OCI-LY3 (cell line): ENCODE data around the gene SEC62.

Source experiments
- H2AFZ ChIP-seq: fragments of 200-600, 300-600 bp; shearing (Covaris generic); 2 replicates; pipeline ENCODE4 v1.6.0; 2014; ENCODE audit warnings: antibody characterized with exemption, low read depth, low read length
- H3K27ac ChIP-seq: fragments of 200-600, 300-600 bp; sonication (generic); 2 replicates; pipeline ENCODE4 v1.5.1; 2014; ENCODE audit warnings: mild to moderate bottlenecking, low read length, moderate library complexity, mixed read lengths
- H3K27me3 ChIP-seq: fragments of 200-600, 300-600 bp; sonication (generic); 2 replicates; pipeline ENCODE4 v1.6.1; 2014; ENCODE audit warnings: low read depth, low read length, mixed read lengths
- H3K36me3 ChIP-seq: fragments of 200-600, 300-600 bp; sonication (generic); replicated peaks from 2 replicates; pipeline ENCODE3; 2014; ENCODE audit warnings: low read depth, low read length, mixed read lengths
- H3K4me1 ChIP-seq: fragments of 300-600, 200-600 bp; sonication (generic); 2 replicates; pipeline ENCODE4 v1.6.1; 2014; ENCODE audit warnings: low read length, mixed read lengths
- H3K4me2 ChIP-seq: fragments of 200-600, 300-600 bp; sonication (generic); 2 replicates; pipeline ENCODE4 v1.6.1; 2014; ENCODE audit warnings: low read length, mixed read lengths
- H3K4me3 ChIP-seq: fragments of 300-600, 200-600 bp; sonication (generic); 2 replicates; pipeline ENCODE4 v1.5.1; 2014; ENCODE audit warnings: antibody characterized with exemption, mild to moderate bottlenecking, low read length, moderate library complexity
- H3K79me2 ChIP-seq: fragments of 300-600, 200-600 bp; shearing (Covaris generic); 2 replicates; pipeline ENCODE4 v1.6.1; 2014; ENCODE audit warnings: mild to moderate bottlenecking, low read length, mixed read lengths
- H3K9ac ChIP-seq: fragments of 300-600, 200-600 bp; shearing (Covaris generic); 2 replicates; pipeline ENCODE4 v1.6.0; 2014; ENCODE audit warnings: mild to moderate bottlenecking, low read length, moderate library complexity
- H3K9me3 ChIP-seq: fragments of 200-600, 300-600 bp; shearing (Covaris generic); 2 replicates; pipeline ENCODE4 v1.6.1; 2014; ENCODE audit warnings: low read length, mixed read lengths; ENCODE audit not compliant: insufficient read depth
- H4K20me1 ChIP-seq: fragments of 200-600, 300-600 bp; sonication (generic); 2 replicates; pipeline ENCODE4 v1.6.1; 2016; ENCODE audit warnings: low read length, mixed read lengths; ENCODE audit not compliant: insufficient read depth
- EZH2phosphoT487 ChIP-seq: fragments of 200-600 bp; shearing (Covaris generic); IDR thresholded peaks from 2 replicates; pipeline ENCODE4 v1.6.1; 2018; ENCODE audit warnings: antibody characterized with exemption, mixed run types, low read depth
- TF ChIP-seq, protein P1 (sequence below): fragments of 200-600, 300-600 bp; sonication (generic); IDR thresholded peaks from 2 replicates; pipeline ENCODE4 v1.5.1; 2014; ENCODE audit warnings: antibody characterized with exemption, low read length, low read depth

SEC62 gene

GRCh38 chr3:169980055-169980454, 13.4 kb downstream of the SEC62 start:
- Histone ChIP-seq H3K4me3 (no peak overlapping the region), H3K27ac (no peak overlapping the region), H3K36me3 (peaks cover 52% of the 10 kb centered on the region), H2AFZ (no peak overlapping the region), H3K9ac (no peak overlapping the region), H3K9me3 (no peaks in the 10 kb centered on the region), H3K27me3 (no peaks in the 10 kb centered on the region), H3K79me2 (no peaks in the 10 kb centered on the region), H3K4me1 (no peaks in the 10 kb centered on the region), H4K20me1 (0 out of 2 replicates have a peak, but pooled peaks cover 5% of the 10 kb centered on the region), H3K4me2 (no peak overlapping the region)
- TF ChIP-seq, protein P1, sequence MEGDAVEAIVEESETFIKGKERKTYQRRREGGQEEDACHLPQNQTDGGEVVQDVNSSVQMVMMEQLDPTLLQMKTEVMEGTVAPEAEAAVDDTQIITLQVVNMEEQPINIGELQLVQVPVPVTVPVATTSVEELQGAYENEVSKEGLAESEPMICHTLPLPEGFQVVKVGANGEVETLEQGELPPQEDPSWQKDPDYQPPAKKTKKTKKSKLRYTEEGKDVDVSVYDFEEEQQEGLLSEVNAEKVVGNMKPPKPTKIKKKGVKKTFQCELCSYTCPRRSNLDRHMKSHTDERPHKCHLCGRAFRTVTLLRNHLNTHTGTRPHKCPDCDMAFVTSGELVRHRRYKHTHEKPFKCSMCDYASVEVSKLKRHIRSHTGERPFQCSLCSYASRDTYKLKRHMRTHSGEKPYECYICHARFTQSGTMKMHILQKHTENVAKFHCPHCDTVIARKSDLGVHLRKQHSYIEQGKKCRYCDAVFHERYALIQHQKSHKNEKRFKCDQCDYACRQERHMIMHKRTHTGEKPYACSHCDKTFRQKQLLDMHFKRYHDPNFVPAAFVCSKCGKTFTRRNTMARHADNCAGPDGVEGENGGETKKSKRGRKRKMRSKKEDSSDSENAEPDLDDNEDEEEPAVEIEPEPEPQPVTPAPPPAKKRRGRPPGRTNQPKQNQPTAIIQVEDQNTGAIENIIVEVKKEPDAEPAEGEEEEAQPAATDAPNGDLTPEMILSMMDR, result no peak
- no peak for TF ChIP-seq EZH2phosphoT487

DNA sequence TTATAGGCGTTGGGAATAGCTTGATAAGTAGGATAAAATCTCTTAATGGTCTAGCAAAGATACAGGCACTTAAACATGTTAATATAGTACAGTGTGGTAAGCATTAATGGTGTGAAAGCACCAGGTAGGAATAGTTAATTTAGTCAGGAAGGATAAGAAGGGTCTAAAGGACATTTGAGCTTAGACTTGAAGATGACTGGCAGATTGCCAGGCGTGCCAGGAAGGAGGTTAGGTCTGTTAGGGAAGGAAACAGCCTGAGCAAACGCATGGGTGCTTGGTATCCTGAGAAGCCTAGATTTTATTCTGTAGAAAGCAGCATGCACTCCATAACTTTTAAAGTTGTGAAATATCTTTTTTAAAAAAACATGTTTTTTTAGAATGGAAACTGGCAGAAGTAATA, 17.7 kb downstream of the SEC62 start:
- TF ChIP-seq, protein P1, result no peak
- no peak for TF ChIP-seq EZH2phosphoT487
- H3K4me1 ChIP-seq, result no peaks in the 10 kb centered on the region
- no peaks in the 10 kb centered on the region for H4K20me1 ChIP-seq
- H3K27me3 ChIP-seq, result no peaks in the 10 kb centered on the region
- H3K9me3 ChIP-seq, result no peaks in the 10 kb centered on the region
- H3K4me3 ChIP-seq, result no peak overlapping the region
- no peak overlapping the region for H3K9ac ChIP-seq
- no peak overlapping the region for H2AFZ ChIP-seq
- H3K36me3 ChIP-seq, result peaks cover 54% of the 10 kb centered on the region
- H3K27ac ChIP-seq, result no peak overlapping the region
- H3K79me2 ChIP-seq, result no peaks in the 10 kb centered on the region
- H3K4me2 ChIP-seq, result no peak overlapping the region

DNA sequence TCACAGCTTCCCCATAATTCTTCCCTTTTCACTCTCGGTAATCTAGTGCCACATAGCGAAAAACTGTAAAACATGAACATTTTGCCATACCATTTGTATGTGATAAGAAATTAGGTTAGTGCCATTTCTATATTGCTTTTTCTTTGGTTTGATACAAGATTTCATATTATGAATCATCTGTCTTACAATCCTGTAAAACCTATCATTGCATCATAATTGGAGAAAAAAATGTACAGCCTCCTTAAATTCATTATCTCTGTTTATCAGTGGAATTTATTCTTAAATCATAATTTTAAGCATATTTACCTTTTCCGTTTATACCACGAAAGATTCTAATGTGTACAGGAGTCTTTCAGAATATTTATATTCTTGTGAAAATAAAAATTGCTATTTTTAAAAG, 23.8 kb downstream of the SEC62 start:
- no peak overlapping the region for H3K9ac ChIP-seq
- no peaks in the 10 kb centered on the region for H3K27me3 ChIP-seq
- H3K9me3 ChIP-seq, result no peaks in the 10 kb centered on the region
- no peak overlapping the region for H3K27ac ChIP-seq
- H3K4me2 ChIP-seq, result no peak overlapping the region
- 0 out of 2 replicates have a peak, but pooled peaks cover 5% of the 10 kb centered on the region for H4K20me1 ChIP-seq
- no peaks in the 10 kb centered on the region for H3K79me2 ChIP-seq
- no peak overlapping the region for H2AFZ ChIP-seq
- peaks cover 27% of the 10 kb centered on the region for H3K36me3 ChIP-seq
- peaks cover 17% of the 10 kb centered on the region for H3K4me1 ChIP-seq
- TF ChIP-seq, protein P1, result peak; percentile 35
- TF ChIP-seq EZH2phosphoT487, result no peak
- no peak overlapping the region for H3K4me3 ChIP-seq

GRCh38 chr3:169992156-169992555, 25.5 kb downstream of the SEC62 start:
- H3K9me3 ChIP-seq, result no peaks in the 10 kb centered on the region
- H3K27ac ChIP-seq, result no peak overlapping the region
- no peak overlapping the region for H2AFZ ChIP-seq
- no peak overlapping the region for H3K4me3 ChIP-seq
- no peaks in the 10 kb centered on the region for H3K79me2 ChIP-seq
- H3K4me1 ChIP-seq, result peaks cover 20% of the 10 kb centered on the region
- no peak overlapping the region for H3K4me2 ChIP-seq
- TF ChIP-seq EZH2phosphoT487, result no peak
- TF ChIP-seq, protein P1, result no peak
- H3K27me3 ChIP-seq, result no peaks in the 10 kb centered on the region
- H4K20me1 ChIP-seq, result 0 out of 2 replicates have a peak, but pooled peaks cover 5% of the 10 kb centered on the region
- H3K9ac ChIP-seq, result no peak overlapping the region
- peaks cover 36% of the 10 kb centered on the region for H3K36me3 ChIP-seq
